Iris pigment epithelial cell (primary cell): ENCODE data around the gene PPHLN1.

Source experiments
- DNase-seq: peaks from one replicate; pipeline ENCODE4 v3.0.0-alpha.2; 2011; ENCODE audit warnings: low read depth

The PPHLN1 gene, protein sequence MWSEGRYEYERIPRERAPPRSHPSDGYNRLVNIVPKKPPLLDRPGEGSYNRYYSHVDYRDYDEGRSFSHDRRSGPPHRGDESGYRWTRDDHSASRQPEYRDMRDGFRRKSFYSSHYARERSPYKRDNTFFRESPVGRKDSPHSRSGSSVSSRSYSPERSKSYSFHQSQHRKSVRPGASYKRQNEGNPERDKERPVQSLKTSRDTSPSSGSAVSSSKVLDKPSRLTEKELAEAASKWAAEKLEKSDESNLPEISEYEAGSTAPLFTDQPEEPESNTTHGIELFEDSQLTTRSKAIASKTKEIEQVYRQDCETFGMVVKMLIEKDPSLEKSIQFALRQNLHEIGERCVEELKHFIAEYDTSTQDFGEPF

DNA sequence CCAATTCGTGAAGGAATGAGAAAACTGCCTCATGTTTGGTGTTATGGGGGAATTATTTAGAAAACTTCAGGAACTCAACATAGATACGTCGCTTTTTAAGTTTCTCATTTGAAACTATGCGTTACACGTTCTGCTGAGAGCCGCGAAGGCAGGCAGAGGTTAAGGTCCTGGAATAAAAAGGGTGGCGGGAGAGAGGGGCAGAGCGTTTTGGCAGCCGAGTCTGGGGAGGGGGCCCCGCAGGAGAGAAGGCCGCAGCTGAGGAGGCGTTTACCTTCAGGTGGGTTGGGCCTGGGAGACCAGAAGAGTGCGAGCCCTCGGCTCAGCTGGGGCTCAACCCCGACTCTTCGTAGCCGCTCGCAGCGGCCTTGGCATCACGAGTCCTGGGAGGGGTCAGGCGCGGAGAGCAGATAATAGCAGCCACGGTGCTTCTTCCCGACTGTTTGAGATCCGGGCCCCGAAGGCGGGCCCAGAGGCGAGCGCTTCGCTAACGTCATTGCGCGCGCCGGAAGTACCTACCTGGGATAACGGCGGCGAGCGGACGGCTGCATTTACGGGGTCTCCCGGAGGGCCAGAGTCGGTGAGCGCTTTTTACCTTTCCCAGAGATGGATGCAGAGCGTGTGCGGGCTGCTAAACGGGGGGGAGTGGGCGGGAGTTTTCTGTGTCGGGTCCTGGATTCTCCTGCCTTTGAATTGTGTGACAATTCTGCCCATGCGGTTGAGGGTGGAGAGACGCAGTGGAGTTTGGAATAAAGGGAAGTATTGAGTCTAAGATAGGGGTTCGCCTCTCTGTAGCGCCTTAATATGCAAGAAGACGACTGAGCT, at the start of gene PPHLN1, which contains the start of gene ZCRB1:
Gene PPHLN1, plus strand, starts transcription at position 515 of the 822 bp plus-strand sequence. CDS start 9,736 bp downstream, outside the sequence.
Gene ZCRB1, minus strand, starts transcription at position 442 of the 822 bp plus-strand sequence. CDS start 1,992 bp downstream, outside the sequence.
- DNase-seq: peak; percentile 80

DNA sequence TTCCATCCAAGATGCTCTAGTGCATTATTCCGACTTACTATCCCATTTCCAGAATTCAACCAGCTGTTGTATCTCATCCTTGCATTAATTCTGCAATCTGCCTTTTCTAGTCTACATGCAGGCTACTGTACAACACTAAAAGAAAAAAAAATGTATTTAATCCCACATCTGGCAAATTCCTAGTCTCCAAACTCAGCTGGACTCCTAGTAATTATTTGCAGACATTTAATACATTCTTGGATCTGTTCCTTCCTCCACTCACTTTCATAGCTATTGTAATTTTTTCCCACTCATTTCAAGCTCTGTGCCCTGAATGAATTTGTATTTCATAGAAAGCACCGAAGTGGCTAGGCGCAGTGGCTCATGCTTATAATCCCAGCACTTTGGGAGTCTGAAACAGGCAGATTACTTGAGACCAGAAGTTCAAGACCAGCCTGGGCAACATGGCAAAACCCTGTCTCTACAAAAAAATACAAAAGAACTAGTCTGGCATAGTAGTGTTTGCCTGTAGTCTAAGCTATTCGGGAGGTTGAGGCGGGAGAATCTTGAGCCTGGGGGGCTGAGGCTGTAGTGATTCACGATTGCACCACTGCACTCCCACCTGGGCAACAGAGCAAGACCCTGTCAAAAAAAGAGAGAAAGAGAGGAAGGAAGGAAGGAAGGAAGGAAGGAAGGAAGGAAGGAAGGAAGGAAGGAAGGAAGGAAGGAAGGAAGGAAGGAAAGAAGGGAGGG, 48.4 kb upstream of the PPHLN1 start:
- no peak for DNase-seq

DNA sequence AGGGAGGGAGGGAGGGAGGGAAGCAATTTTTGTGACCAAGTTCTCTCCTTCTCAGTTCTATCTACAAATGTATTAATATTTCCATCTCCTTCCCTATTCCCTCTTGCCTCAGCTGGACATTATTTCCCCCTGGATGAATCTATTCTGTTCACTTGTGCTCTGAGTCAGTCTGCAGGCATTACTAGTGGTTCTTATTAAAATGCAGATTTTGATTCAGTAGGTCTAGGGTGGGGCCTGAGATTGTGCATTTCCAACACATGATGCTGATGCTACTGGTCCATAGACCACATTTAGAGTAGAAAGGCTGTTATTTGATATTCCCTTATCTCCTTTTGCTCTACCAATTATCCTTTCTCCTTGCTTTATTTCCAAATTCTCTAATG, 47.8 kb upstream of the PPHLN1 start:
- DNase-seq: peak; percentile 4

DNA sequence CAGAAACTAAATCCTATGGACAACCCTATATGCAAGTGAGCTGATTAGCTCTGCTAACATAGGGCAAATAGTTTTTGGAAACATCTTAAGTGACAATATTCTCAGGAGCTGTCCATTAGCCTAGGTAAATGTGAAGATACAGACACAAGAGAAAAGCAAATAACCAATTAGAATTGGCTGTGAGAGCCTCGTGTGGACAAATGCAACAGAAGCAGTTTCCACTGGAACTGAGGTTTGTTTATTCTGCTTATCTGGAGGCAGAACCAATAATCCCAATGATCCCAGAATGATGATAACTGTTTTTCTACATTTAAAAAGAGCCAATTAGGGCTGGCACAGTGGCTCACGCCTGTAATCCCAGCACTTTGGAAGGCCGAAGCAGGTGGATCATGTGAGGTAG, 44.7 kb upstream of the PPHLN1 start:
- DNase-seq: no peak

DNA sequence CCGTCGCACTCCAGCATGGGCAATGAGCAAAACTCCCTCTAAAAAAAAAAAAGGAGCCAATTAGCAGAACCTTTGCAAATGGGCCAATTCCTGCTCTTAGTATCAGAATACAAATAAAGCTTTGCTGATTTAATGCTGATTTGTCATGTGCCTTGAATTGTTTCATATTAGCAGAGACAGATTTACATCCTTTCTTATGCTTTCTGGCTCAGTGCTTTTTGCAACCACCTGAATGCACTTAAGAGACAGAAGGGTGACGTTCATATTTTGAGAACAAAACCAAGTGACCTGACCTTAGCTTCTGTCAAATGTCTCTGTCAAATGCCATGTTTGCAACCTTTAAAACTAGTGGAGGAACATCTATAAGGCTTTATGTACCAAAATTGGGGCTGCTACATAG, 44.1 kb upstream of the PPHLN1 start:
- DNase-seq: no peak

DNA sequence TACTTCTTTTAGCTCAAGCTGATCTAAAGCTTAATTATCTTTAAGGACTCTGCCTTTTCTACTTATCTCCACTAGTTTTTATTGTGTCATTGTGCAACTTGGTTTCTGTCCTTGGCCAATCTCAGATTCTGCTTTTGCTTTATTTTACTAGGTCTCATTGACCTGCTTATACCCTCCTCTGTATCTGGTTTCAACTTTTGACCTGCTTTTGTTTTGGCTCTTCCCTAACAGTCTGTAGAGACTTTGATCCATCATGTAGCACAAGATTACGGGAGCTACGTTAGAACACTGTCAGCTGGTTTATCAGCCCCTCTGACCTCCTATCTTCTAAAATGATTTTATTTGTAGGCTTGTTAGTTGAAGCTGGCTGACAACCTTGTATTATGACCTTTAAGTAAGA, 43.7 kb upstream of the PPHLN1 start:
- DNase-seq: no peak

DNA sequence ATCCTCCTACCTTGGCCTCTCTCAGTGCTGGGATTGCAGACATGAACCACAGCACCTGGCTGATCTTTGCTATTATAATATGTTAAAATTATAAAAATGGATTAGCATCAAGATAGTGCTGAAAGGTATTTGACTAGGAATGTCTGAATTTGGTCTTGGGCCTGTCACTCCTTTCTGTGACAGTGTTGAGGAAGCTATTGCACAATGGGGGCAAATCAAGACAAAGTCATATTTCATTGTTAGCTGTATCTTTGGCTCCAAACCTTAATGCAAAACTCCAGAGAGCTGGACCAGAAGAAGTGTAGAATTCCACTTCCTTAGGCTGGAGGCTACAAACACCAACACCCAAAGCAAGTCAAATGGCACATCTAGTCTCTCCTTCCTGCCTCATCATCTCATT, 42.2 kb upstream of the PPHLN1 start:
- DNase-seq: no peak

DNA sequence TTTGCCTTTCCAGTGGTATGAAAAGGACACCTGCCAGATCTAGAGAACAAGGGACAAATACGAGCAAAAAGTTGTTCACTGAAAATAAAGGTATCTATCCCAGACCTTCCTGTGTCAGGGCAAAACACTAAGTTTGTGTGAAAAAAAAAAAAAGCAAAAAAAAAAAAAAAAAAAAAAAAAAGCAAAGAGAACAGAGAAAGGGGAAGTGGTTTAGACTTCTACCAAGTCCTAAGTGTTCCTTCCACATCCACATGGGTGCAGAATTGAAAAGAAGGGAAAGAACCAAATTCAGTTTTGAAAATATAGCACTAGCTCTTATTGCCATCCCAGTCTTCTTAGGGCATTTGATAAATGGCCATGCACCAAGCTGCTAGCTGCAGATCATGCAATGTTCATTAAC, 41.8 kb upstream of the PPHLN1 start:
- DNase-seq: no peak

DNA sequence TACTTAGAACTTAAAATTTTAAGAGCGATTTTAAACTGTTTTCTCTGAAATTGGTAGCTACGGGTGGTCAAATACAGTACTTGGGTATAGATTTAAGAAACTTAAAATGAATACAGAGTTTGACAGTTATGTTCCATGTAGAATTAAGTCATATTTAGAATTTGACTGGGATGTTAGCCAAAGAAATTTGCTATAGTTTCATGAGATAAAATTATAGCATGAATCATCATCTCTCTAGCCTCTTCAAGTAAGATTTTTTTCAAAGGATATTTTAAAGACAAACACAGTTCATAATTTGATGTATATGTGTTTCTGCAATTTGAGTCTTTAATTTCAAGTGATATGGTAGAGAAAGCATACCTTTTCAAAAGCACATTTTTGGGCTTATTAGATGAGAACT, 41.1 kb upstream of the PPHLN1 start:
- DNase-seq: peak; percentile 49

DNA sequence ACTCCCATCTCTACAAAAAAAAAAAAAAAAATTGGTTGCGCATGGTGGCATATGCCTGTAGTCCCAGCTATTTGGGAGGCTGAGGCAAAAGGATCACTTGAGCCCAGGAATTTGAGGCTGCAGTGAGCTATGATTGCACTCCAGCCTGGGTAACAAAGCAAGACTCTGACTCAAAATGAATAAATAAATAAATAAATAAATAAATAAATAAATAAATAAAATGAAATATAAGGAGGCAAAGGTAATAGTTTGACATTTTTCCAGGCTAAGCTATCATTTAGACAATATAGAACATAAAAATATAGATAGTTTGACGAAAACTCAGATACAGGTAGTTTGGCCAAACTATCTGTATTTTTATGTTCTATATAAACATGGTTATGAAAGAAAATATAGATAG, 40.5 kb upstream of the PPHLN1 start:
- no peak for DNase-seq

DNA sequence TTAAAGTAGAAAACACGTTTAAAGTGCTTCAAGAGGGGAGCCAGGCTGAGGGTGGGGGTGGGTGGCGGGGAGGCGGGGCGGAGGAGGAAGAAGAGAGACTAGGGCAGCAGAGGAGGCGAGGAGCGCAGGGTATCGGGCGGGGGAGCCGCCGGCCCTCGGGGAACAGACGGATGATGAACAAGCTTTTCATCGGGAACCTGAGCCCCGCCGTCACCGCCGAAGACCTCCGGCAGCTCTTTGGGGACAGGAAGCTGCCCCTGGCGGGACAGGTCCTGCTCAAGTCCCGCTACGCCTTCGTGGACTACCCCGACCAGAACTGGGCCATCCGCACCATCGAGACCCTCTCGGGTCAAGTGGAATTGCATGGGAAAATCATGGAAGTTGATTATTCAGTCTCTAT, 39.2 kb upstream of the PPHLN1 start:
- DNase-seq: no peak

DNA sequence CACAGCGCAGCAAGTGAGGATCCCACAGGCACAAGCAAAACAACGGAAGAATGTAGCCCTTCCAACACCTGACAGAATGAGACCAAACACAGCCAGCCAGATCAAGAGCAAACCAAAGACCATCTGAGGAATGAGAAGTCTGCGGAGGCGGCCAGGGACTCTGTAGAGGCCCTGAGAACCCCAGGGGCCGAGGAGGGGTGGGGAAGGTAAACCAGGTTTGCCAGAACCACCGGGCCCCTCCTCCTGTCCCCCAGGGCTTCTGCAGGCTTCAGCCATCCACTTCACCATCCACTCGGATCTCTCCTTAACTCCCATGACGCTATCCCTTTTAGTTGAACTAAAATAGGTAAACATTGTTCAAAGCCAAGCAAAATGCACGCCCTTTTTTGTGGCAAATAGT, 37.4 kb upstream of the PPHLN1 start:
- DNase-seq: no peak

DNA sequence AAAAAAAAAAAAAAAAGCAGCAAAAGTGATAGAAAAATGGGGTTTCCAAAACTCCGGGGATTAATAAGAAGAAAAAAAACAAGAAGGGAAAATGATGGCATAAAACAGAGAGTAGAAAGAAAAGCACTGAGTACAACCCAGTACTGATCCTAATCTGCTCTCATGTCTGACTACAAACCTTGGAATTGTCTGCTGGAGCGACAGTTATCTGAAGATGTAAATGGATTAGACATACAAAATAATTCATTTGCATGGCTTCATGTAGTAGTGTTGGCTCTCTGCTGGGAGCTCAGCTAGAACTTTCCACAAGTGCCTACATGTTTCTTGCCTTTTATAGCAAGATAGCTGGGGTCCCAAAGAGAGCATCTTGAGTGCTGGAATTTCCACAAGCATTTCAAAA, 34.3 kb upstream of the PPHLN1 start:
- DNase-seq: no peak

DNA sequence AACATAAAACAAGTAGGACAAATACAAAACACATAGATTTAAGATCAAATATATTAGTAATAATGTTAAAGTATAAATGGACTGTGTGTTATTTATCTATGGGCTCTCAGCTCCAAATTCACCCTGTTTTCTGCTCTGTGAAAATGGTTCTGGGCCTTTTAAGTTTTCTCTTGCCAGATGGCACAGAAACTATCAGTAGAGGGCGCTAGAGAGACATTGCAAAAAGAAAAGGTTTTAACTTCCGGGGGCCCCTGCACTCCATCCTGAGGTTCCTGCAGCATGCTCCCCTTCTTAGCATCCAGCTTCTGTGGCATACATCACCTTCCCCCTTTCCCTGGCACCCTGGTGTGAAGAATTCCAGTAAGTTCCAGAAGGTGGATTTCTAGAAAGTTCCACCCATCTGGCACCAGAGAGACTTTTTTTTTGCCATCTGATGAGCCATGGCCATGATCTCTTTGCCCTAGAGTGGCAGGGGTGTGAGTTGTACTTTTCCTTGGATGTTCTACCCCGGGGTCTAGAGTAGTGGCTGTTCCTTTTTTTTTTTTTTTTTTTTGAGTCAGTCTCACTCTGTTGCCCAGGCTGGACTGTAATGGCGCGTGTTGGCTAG, 29.4 kb upstream of the PPHLN1 start:
- peak; percentile 7 for DNase-seq

DNA sequence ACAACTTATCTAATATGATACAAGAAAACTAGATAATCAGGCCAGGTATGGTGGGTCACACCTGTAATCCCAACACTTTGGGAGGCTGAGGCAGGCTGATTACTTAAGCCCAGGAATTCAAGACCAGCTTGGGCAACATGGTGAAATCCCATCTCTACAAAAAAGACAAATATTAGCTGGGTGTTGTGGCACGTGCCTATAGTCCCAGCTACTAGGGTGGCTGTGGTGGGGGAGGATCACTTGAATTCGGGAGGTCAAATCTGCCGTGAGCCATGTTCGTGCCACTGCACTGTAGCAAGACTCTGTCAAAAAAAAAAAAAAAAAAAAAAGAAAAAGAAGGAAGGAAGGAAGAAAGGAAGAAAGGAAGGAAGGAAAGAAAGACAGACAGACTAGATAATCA, 27.1 kb upstream of the PPHLN1 start:
- DNase-seq: no peak

DNA sequence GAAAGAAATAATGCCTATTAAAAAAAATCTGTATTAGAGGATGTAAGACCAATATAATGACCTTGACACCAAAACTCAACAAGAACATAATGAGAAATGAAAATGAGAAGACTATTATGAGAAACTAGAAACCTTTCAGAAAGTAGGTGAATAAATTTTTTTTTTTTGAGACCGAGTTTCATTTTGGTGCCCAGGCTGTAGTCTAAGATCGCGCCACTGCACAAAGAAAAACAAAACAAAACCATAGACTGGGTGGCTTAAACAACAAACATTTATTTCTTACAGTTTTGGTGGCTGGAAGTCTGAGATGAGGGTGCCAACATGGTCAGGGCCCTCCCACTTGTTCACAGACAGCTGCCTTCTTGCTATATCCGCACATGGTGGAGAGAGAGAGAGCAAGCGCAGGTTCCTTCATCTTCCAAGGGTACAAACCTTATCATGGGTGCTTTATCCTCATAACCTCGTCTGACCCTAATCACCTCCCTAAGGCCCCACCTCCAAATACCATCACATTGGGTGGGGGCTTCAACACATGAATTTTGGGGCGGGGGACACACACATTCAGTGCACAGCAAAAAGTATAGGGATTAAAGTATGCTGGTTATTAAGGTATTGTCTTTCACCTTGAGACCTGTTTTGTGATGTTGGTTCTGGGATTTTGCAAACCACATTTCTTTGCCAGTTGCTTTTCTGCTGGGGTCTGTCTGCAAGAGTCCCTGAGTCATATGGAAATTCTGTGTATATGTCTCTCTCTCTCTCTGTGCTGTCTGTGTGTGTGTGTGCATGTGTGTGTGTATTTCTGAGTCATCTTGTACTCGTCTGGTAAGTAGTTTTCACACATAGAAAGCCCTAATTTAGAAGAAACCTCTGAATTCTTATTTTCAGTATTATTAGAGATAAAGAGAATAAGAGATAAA, 26.3 kb upstream of the PPHLN1 start:
- peak; percentile 80 for DNase-seq

DNA sequence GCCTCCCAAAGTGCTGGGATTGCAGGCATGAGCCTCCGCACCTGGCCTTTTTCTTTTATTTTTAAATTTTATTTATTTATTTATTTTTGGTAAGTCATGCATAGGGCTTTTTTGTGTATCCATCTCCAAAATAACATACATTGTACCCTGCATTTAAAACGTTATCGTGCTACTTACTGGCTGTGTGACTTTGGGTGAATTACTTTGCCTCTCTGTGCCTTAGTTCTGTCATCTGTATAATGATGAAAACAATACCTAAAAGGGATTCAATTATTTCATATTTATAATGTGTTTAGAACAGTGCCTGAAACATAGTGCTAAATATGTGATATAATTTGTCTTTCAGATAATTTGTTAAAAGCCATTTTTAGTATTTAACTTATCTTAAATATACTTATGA, 19.7 kb upstream of the PPHLN1 start:
- DNase-seq: no peak

DNA sequence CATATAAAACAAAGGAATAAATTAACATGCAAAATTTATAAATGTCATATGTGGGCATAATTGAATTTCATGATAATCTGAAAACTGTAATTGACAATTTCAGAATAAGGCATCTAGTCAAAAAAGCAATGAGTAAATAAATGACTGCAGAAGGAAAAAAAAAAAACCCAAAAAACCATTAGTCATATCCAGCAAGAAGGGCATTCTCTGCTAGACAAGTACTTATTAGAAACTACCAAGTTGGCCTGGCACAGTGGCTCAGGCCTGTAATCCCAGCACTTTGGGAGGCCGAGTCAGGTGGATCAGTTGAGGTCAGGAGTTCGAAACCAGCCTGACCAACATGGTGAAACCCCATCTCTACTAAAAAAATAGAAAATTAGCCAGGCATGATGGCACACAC, 17.6 kb upstream of the PPHLN1 start:
- no peak for DNase-seq

DNA sequence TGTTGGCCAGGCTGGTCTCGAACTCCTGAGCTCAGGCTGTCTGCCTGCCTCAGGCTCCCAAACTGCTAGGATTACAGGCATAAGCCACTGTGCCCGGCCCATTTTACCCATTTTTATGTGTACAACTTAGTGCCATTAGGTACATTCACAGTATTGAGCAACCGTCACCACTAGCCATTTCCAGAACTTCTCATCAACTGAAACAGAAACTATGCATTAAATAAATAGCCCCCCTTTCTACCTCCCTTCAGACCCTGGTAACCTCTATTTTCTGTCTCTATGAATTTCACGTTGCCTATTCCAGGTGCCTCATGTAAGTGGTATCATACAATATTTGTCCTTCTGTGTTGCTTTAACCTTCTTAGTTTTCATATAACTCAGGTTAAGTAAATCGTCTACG, 16.0 kb upstream of the PPHLN1 start:
- no peak for DNase-seq

DNA sequence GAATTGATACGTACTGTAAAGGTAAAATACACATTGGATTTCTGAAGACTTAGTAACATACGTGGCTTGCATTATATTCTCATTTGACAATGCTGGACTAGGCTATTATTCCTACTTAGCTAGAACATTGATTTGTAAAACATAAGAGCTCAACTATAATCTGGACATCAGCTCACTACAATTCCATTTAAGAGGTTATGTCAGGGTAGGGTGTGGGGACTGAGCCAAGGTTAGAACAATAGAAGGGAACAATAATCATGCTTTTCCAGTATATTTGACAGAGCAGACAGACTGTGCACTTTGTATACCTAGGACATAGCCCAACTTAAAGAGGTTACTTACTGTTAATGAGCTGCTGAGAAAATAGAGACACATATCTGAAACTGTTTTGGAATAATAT, 10.9 kb upstream of the PPHLN1 start:
- DNase-seq: no peak

DNA sequence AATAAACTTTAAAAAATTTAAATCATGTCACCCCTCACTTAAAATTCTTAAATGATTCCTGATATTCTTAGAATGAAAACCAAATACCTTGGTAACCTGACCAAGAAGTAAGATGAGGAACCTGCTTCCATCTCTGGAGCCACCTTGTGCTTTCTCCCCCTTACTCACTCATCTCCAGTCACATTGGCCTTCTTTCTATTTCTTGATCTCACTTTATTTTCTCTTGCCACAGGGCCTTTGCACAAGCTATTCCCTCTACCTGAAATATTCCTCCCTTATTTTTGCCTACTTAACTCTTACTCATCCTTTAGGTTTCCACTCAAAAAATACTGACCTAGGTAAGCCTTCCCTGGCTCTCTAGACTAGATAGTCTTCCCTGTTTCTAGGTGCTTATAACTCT, 5.2 kb upstream of the PPHLN1 start:
- DNase-seq: no peak
